Mucosa of descending colon (tissue), 3 donors: Measurements from ENCODE around the gene KLK2. TPM values are rescaled to one million over a fixed set of nuclear protein-coding genes. Genes with fewer than 3 reads are reported as not detected.
A peak's percentile ranks its signal among the peaks of the same experiment; 100 is the strongest.

Experiments
- ATAC-seq: fragments of 200-7000 bp; cut with Tn5 transposase; one replicate; pipeline ENCODE4 v1.9.1; 2020; ENCODE audit warnings: mild to moderate bottlenecking, moderate library complexity
- DNase-seq, 3 donors: peaks; one replicate each; pipeline ENCODE4 v3.0.0-alpha.2; 2020
- H3K36me3 ChIP-seq: fragments of 200-600 bp; one replicate; pipeline ENCODE4 v1.8.0; 2021; ENCODE audit warnings: low read depth, mild to moderate bottlenecking
- H3K4me1 ChIP-seq: fragments of 200-600 bp; one replicate; pipeline ENCODE4 v1.8.0; 2021; ENCODE audit warnings: low read depth, mild to moderate bottlenecking
- H3K4me3 ChIP-seq: fragments of 200-600 bp; one replicate; pipeline ENCODE4 v1.8.0; 2021; ENCODE audit warnings: mild to moderate bottlenecking
- H3K9me3 ChIP-seq: fragments of 200-600 bp; one replicate; pipeline ENCODE4 v1.8.0; 2021; ENCODE audit warnings: mild to moderate bottlenecking
- CTCF ChIP-seq: fragments of 200-600 bp; IDR thresholded peaks from one replicate; pipeline ENCODE4 v1.8.0; 2022; ENCODE audit warnings: antibody characterized with exemption, mild to moderate bottlenecking
- intact Hi-C, 2 donors: fragments of 100-400 bp; cut with DNase I in 1 of 2; cut with micrococcal nuclease in 1 of 2; formaldehyde crosslinking; loops; one replicate each; pipeline versions ENCODE4 v1.11.0 to v1.11.1; 2022; cut with DNase I, micrococcal nuclease
- total RNA-seq, 3 donors: library from RNA; stranded (reverse); fragmentation: NEBNext Ultra II Directional in 2 of 3; extraction: Animal tissue kit (Norgen Biotek cat#: 25700) in 2 of 3; gene quantifications; one replicate each; pipeline versions ENCODE4 v1.2.1 to v1.2.4, GENCODE V29; 2021 to 2023
- donor health status: DM: no; HTN: no; CAD: no; lungs with moderate emphysema.
- donor health status: DM: no; HTN: no; CAD: no.
- donor health status: DM: no; HTN: yes; CAD: no.

KLK2 gene
- total RNA-seq, 3 donors from 2014 or later: 0.43 TPM; not detected in 2

GRCh38 chr19:50928831-50929230, 55.6 kb downstream of the KLK2 start:
- no peaks in the 10 kb centered on the region for H3K9me3 ChIP-seq
- intact Hi-C loops: no loop called here
- peak; percentile 40 for ATAC-seq
- H3K4me1 ChIP-seq: no peaks in the 10 kb centered on the region
- H3K36me3 ChIP-seq: no peaks in the 10 kb centered on the region
- no peak for DNase-seq
- no peak overlapping the region for H3K4me3 ChIP-seq
- TF ChIP-seq CTCF: no peak

Other genes with a start within 250 kb of the KLK2 start
- gene SYT3, start 233.6 kb upstream of the KLK2 start, total RNA-seq: 1 to 10 TPM in 1 of 3 donors, under 1 TPM in 1, not detected in 1; 0.14 to 1.2 TPM
- gene C19orf81, start 224.0 kb upstream of the KLK2 start, total RNA-seq: under 1 TPM in 1 of 3 donors, not detected in 2; 0.41 TPM
- 1 to 10 TPM in 1 of 3 donors, under 1 TPM in 1, not detected in 1; 0.55 to 1.1 TPM for gene SHANK1, start 153.6 kb upstream of the KLK2 start, total RNA-seq
- 1 to 10 TPM; 1.4 to 7.2 (median 4.9) TPM for gene CLEC11A, start 150.1 kb upstream of the KLK2 start, total RNA-seq
- not detected for gene GPR32, start 103.0 kb upstream of the KLK2 start, total RNA-seq
- not detected for gene ACP4, start 83.0 kb upstream of the KLK2 start, total RNA-seq
- 100 to 1,000 TPM in 1 of 3 donors, 10 to 100 TPM in 2; 29.3 to 130 (median 80.6) TPM for gene KLK1, start 49.7 kb upstream of the KLK2 start, total RNA-seq
- 1 to 10 TPM in 2 of 3 donors, under 1 TPM in 1; 0.92 to 3.3 (median 2.3) TPM for gene KLK15, start 39.9 kb upstream of the KLK2 start, total RNA-seq
- gene KLK3, start 18.5 kb upstream of the KLK2 start, total RNA-seq: 1 to 10 TPM; 3.7 to 9.0 (median 4.8) TPM
- gene KLK4, start 38.0 kb downstream of the KLK2 start, total RNA-seq: 1 to 10 TPM; 1.1 to 3.4 (median 1.4) TPM
- not detected for gene KLK5, start 79.6 kb downstream of the KLK2 start, total RNA-seq
- not detected for gene KLK6, start 96.2 kb downstream of the KLK2 start, total RNA-seq
- not detected for gene KLK7, start 110.5 kb downstream of the KLK2 start, total RNA-seq
- not detected for gene KLK8, start 128.2 kb downstream of the KLK2 start, total RNA-seq
- under 1 TPM; 0.58 to 0.93 (median 0.76) TPM for gene KLK10, start 146.3 kb downstream of the KLK2 start, total RNA-seq
- gene KLK11, start 153.2 kb downstream of the KLK2 start, total RNA-seq: 1 to 10 TPM in 1 of 3 donors, under 1 TPM in 2; 0.38 to 1.0 (median 0.72) TPM
- 1 to 10 TPM in 1 of 3 donors, not detected in 2; 1.0 TPM for gene KLK12, start 161.6 kb downstream of the KLK2 start, total RNA-seq
- 1 to 10 TPM in 1 of 3 donors, under 1 TPM in 2; 0.22 to 2.7 (median 0.84) TPM for gene KLK13, start 191.7 kb downstream of the KLK2 start, total RNA-seq
- under 1 TPM in 1 of 3 donors, not detected in 2; 0.41 TPM for gene KLK14, start 209.4 kb downstream of the KLK2 start, total RNA-seq
- 1 to 10 TPM; 4.3 to 8.1 (median 4.8) TPM for gene CTU1, start 235.0 kb downstream of the KLK2 start, total RNA-seq